ENCODE results near the gene TMEM258.

TMEM258 gene

DNA sequence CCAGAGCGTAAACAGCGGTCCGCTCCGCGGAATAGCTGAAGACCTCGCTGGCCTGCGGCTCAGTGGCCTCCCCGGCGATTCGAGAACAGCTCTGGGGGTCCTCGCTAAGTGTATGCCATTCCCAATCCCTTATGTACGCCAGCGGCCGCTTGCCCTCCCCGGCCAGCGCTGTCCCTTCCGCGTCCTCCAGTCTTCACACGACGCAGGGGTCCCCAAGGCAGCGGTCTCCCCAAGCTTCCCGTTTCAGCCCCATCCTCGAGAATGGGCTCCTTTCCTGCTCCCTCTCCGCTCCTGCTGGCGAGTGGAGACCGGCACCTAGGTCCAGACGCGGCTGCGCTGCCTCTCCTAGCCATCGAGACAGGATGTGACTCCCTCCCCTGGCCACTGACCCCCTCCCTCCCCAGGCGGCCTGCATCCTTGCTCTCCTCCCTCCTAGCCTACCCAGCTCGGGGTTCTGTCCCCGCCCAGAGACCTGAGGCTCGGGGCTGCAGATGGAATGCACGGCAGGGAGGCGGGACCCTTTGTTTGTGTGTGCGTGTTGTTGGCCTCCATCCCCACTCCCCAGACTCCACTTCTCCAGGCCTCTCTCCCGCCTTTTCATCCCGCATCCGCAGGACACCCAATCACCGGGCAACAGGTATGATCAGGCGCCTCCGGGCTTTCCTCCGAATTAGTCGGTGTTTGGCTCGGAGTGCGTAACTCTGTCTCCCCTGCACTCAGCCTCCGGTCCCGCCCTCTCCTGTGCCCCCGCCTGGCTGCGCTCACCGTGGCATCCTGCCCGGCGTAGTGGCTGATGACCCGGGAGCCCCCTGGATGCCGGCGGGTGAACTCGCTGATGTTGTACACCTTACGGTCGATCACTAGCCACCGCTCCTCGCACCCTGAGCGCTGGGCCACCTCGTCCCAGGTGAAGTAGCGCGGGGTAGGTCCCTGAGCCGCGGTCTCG is 23.7 kb upstream of the TMEM258 start (continued):
- TF ChIP-seq, protein P1, sequence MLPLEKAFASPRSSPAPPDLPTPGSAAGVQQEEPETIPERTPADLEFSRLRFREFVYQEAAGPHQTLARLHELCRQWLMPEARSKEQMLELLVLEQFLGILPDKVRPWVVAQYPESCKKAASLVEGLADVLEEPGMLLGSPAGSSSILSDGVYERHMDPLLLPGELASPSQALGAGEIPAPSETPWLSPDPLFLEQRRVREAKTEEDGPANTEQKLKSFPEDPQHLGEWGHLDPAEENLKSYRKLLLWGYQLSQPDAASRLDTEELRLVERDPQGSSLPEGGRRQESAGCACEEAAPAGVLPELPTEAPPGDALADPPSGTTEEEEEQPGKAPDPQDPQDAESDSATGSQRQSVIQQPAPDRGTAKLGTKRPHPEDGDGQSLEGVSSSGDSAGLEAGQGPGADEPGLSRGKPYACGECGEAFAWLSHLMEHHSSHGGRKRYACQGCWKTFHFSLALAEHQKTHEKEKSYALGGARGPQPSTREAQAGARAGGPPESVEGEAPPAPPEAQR (tag by site-specific recombination; IDR thresholded peaks at IDR 0.05): no peak
- TF ChIP-seq KLF16 (tag by site-specific recombination; IDR thresholded peaks at IDR 0.05) (peak; percentile 45; the same call in 1 of the 2 replicates), ZNF660 (tag by site-specific recombination; IDR thresholded peaks at IDR 0.05) (no peak), ZNF335 (tag by site-specific recombination; conservative IDR thresholded peaks at IDR 0.05) (peak; percentile 85), ZBTB20 (tag by site-specific recombination; IDR thresholded peaks at IDR 0.05) (peak; percentile 18; the same call in 1 of the 2 replicates), BCL11B (tag by site-specific recombination; IDR thresholded peaks at IDR 0.05; ENCODE audit: low read depth) (no peak), ZBTB11 (tag by site-specific recombination; conservative IDR thresholded peaks at IDR 0.05; ENCODE audit: low read depth) (peak; percentile 21; the same call in 1 of the 2 replicates), ZXDB (tag by site-specific recombination; IDR thresholded peaks at IDR 0.05) (0 out of 2 replicates have a peak, but pooled peaks have one; percentile 37), ZFP41 (tag by site-specific recombination; IDR thresholded peaks at IDR 0.05; ENCODE audit: borderline replicate concordance) (no peak), ZSCAN30 (tag by site-specific recombination; IDR thresholded peaks at IDR 0.05) (no peak), ZNF555 (tag by site-specific recombination; conservative IDR thresholded peaks at IDR 0.05) (no peak), ZNF302 (tag by site-specific recombination; IDR thresholded peaks at IDR 0.05; ENCODE audit: low read depth) (no peak), KLF9 (tag by site-specific recombination; IDR thresholded peaks at IDR 0.05; ENCODE audit: low read depth) (peak; percentile 43; the same call in 1 of the 2 replicates), EGR2 (tag by site-specific recombination; IDR thresholded peaks at IDR 0.05; ENCODE audit: low read depth) (no peak; the same call in 1 of the 2 replicates), ZNF610 (tag by site-specific recombination; IDR thresholded peaks at IDR 0.05; ENCODE audit: borderline replicate concordance) (no peak), ZNF239 (tag by site-specific recombination; IDR thresholded peaks at IDR 0.05) (no peak), HOXC10 (CRISPR knock-in tag; IDR thresholded peaks at IDR 0.05) (peak; percentile 68; the same call in 1 of the 2 replicates), ZNF398 (tag by site-specific recombination; IDR thresholded peaks at IDR 0.05) (peak; percentile 49), KLF1 (tag by site-specific recombination; IDR thresholded peaks at IDR 0.05) (peak; percentile 29; the same call in 1 of the 2 replicates)

All from HEK293 (cell line).